ENCODE data around the gene RSPH10B.
"Not testable (repeated sequence)": the region's sequence is repeated elsewhere in the genome, so short reads cannot be mapped to it uniquely, and the experiment has no call there.

The RSPH10B gene
- total RNA-seq = 0 to 0.14 reads per million in 2 donors

DNA sequence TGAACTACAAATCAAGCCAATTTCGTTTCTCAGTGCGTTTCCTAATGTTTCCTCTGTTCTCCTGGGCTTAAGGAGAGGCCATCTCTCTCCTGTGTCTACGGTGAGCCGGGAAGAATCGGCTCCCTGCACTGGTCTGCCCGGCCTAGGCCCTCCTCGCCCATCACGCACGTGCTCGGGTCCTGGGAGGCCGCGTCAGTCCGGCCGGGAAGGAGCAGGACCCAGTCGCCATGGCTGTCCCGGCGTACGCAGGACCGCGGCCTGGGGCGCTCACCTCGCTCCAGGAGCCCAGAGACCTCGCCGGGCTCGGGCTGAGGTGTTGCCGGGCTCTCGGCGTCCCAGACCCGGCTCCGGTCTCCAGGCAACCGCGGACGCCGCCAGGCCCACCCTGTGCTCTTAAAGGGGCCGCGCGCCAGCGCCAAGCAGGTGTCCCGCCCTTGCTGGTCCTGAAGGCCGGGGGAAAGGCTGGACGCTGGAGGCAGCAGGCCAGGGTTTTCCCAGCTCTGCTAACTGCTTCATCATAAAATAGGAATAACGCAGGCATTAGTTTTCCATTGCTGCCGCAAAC lies at the start of gene RSPH10B:
Gene RSPH10B, minus strand, starts transcription at position 343 of the 565 bp plus-strand sequence. CDS start 3,573 bp downstream, outside the sequence.
- not testable (repeated sequence) for DNase-seq

DNA sequence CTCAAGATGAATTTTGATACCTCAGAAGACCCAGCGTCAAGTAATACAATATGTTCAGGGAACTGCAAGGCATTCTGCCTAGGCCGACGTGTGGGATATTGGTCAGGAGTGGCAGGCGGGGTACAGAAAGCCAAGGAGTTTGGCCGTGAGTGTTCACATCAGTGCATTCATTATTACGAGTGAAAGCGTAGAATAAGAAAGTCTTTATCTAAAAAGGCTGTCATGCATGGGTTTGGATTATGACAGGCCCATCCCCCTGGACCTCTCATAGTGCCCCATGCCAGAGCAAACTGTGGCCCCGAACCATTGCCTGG lies 46.1 kb upstream of the RSPH10B start:
- no peak for DNase-seq

DNA sequence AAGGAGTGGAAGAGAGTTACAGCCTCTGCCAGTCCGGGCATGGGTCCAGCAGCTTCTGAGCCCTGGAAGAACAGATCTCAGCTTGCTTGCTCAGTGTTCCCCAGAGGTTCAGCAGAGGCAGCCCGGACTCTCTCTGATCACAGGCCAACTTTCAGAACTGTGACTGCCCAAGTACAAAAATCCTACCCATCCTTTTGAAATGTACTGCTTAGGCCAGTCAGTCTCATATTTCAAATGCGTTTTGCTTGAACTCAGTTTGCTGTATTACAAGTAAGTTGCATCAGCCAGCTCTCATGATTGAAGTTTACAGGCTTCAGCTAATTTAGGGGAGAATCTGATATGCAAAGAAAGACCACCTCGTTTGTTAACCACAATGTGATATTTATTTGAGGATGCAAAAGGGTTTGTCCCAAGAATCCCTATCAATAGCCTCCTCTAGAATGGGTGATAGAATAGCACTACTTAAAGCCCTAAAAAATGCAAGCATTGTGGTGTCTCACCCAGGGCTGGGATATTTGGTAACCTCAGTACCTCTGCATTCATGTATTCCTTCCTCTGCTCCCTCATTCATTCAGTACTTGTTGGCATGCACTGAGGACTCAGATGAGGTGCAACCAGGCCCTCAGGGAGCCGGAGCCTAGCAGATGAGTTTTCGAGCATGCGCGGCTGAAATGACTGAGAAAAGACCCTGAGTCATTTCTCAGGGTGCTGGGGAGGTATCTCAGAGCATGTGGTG lies 45.6 kb upstream of the RSPH10B start:
- DNase-seq = no peak

DNA sequence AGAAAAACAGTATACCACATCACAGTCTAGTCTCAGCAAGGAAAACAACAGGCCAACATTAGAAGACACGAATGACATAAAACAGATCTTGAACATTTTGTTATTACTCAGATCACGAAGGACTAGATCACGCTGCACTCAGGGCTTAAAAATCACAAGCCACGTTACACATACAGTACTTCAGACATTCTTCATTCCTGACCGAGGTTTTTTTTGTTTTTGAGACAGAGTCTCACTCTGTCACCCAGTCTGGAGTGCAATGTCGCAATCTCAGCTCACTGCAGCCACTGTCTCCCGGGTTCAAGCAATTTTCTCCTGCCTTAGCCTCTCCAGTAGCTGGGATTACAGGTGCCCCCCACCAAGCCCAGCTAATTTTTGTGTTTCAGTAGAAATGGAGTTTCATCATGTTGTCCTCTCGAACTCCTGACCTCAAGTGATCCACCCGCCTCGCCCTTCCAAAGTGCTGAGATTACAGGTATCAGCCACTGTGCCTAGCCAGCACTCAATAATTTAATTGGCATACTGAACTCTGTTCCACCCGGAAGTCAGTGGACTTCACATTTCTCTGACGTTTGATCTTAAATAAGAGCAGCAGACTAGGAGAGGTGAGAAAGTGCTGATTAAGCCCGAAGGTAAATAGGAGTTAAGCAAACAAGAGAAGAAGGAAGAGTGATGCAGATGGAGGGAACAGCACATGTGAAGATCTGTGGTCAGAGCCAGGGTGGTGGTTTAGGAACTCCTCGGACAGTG lies 42.0 kb upstream of the RSPH10B start:
- DNase-seq = no peak

DNA sequence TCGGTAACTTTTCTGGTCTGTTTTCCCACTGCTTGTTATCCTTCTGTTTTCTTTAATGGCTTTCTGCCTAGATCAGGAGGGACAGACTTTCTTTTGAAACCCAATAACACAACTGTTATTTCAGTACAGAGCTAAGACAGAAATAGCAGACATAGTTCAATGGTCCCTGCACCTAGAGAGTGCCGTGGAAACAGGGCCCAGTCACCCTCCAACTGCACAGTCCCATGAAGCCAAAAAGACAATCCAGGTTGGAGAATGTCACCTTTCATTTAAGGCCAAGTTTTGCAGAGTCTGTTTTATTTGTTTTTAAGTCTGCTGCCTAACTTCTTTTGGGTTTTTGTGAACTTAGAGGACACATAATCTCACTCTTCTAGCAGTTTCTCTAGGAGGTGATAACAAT lies 41.1 kb upstream of the RSPH10B start:
- DNase-seq = no peak

DNA sequence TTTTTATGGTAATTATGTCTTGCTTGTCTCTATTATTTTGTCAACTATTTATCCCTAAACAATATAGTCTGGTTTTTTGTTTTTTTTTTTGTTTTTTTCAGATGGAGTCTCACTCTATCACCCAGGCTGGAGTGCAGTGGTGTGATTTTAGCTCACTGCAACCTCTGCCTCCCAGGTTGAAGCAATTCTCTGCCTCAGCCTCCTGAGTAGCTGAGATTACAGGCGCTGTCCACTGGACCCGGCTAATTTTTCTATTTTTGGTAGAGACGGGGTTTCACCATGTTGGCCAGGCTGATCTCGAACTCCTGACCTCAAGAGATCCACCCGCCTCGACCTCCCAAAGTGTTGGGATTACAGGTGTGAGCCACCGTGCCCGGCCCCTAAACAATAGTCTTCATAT lies 39.9 kb upstream of the RSPH10B start:
- not testable (repeated sequence) for DNase-seq

DNA sequence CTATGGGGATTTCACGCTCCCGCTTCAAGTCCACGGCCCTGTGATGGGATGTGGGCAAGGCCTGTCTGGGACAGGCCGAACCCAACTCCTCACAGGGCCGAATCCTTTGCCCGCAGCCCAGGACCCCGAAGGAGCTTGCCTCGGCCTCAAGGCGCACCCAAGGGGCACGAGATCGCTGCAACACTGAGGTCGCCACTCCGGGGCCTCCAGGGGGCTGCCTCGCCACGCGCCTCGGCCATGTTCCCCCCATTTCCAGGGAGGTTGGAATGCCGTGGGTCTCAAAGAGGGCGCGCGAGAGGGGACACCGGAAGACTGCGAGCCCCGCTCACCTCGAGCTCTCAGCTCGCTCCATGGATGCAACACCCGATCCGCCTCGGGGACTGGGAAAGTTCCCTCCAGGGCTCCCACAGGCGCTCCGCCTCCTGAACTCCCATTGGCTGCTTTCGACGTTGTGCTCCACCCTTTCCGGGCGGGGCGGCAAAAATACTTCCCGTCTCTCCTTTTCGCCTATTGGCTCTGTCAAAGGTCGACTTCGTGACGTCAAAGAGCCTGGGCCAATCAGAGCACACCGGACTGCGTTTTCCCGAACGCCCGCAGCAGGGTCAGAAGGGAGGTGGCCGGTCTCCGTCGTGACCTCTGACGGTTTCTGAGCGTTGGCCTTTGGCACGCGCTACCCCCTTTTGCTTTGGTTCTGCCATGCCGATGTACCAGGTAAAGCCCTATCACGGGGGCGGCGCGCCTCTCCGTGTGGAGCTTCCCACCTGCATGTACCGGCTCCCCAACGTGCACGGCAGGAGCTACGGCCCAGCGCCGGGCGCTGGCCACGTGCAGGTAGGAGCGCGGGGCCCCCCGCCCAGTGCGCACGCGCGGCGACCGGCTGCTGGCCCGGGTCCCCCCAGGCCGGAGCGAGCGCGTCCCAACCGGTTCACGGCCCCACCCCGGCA lies 38.5 kb upstream of the RSPH10B start, which contains the start of the genes AIMP2 and PMS2:
Gene AIMP2, plus strand, starts transcription at position 605 of the 944 bp plus-strand sequence. Its CDS starts 92 bp downstream, at position 697.
Gene PMS2, minus strand, starts transcription at position 382 of the 944 bp plus-strand sequence. Its CDS starts 30 bp downstream, at position 352.
- peak; percentile 94 for DNase-seq

DNA sequence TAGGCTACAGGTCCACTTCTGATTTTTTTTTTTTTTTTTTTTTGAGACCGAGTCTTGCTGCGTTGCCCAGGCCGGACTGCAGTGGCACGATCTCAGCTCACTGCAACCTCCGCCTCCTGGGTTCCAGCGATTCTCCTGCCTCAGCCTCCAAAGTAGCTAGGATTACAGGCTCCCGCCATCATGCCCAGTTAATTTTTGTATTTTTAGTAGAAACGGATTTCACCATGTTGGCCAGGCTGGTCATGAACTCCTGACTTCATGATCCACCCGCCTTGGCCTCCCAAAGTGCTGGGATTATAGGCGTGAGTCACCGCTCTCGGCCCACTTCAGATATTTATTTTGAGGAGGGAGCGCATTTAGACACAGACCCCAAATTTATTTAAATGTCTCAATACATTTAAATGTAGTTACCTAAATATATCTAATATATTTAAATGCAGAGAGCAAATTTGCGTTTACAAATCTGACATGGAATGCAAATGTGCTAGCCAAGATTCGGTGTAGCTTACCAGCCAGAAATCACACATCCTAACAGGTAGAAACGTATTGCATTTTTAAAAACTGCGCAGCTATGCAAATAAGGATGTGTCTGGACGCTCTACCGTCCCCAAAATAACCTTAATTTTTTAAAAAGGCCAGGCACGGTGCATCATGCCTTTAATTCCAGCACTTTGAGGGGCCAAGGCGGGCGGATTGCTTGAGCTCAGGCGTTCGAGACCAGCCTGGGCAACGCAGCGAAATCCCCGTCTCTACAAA lies 37.5 kb upstream of the RSPH10B start:
- not testable (repeated sequence) for DNase-seq

DNA sequence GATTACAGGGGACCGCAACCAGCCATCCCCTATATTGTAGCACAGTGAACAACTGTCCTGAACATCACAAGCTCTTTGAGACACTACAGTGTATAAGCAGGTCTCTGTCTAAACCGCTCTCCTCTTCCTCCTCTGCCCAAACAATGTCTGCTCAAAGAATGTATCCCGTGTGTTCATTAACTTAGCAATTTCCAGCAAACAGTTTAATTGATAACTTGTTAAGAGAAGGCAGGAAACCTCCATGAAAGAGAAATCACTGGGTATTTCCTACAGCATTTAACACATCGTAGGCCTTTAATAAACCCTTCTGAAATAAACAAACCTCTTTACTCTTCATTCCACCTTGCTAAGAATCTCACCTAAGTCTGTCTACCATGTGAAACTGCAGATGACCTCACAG lies 36.9 kb upstream of the RSPH10B start:
- no peak for DNase-seq

DNA sequence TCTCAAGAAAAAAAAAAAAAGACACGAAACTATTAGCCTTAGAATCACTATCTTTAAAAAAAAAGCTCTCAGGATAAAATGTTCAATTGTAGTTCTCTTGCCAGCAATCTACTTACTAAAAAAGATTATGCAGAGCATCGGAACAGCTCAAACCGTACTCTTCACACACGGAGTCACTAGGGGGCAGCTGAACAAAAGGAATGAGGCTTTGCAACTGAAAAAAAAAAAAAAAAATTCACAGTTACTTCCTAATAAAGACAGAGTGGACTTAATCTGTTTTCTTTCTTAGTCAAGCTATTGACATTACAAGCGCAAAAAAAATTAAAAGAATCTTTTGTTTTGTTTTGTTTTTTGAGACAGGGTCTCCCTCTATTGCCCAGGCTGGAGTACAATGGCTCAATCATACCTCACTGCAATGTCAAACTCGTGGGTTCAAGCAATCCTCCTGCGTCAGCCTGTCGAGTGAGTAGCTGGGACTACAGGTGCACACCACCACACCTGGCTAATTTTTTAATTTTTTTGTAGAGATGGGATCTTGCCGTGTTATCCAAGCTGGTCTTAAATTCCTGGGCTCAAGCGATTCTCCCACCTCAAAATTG lies 26.8 kb upstream of the RSPH10B start:
- peak; percentile 18 for DNase-seq

DNA sequence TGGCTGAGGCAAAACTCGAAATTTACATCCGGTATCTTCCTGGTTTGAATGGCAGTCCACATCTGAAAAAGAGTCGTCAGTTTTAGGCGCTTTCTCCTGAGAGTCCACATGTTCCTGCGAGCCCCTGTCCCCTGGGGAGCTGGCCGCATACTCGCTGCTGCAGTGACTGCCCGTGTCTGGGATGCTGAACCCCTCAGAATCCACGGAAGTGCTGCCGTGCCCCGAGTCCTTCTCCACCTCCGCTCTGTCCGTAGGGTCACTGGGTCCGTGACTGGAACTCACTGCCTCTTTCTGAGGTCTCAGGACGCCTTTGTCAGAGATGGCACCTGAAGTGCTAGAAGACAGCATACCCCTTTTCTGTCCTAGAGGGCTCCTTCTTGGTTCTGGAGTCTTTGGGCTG lies 16.6 kb upstream of the RSPH10B start:
- DNase-seq = not testable (repeated sequence)

DNA sequence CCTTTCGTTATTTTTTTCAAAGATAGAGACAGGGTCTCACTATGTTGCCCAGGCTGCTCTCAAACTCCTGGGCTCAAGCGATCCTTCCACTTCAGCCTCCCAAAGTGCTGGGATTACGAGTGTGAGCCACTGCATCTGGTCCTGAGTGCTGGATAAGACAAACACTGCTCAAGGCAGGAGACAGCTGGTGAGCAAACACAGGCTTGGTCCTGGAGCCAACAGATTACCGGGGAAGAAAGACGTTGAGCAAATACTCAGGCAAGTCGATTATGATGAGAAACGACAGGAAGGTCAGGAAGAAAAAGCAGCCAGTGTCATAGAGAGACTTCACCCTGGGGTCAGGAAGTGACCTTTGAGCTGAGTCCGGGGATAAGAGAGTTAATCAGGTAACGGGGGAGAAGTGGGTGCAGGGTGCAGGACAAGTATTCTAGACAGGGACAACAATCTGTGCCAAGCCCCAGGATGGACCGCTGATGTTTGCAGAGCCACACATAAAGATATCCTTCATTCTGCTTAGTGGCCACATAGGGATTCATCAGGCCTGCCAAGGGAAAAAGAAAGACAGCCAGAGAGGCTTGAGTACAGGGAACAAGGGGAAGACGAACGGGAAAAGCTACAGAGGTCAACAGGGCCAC lies 9.3 kb upstream of the RSPH10B start:
- not testable (repeated sequence) for DNase-seq

DNA sequence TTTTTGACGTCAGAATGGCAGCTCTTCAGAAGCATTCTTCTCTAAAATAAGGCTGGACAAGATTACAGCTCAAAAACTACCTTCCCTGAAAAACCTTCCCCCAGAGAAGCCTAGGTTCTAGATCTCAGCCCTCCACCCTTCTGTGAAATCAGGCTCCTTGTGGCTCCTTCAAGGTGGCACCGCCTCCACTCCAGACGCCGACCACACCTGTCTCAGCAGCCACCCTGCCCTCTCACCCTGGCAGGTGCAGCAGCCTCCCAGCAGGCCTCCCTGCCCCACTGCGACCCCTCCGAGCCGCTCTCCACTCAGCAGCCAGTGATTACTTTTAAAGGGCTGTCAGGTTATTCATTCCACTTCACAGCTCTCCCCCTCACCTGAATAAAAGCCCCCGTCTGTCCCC lies 3.1 kb upstream of the RSPH10B start:
- DNase-seq = not testable (repeated sequence)

DNA sequence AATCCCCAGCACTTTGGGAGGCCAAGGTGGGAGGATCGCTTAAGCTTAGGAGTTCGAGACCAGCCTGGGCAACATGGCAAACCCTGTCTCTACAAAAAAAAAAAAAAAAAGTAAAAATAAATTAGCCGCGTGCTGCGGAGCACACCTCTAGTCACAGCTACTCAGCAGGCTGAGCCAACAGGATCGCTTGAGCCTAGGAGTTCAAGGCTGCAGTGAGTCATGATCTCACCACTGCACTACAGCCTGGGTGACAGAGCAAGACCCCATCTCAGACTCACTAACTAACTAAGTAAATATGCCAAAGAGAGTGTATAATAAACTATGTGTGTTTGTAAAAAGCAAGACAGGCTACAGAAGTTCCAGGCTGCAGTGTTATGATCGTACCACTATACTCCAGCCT lies 6.7 kb downstream of the RSPH10B start:
- not testable (repeated sequence) for DNase-seq

DNA sequence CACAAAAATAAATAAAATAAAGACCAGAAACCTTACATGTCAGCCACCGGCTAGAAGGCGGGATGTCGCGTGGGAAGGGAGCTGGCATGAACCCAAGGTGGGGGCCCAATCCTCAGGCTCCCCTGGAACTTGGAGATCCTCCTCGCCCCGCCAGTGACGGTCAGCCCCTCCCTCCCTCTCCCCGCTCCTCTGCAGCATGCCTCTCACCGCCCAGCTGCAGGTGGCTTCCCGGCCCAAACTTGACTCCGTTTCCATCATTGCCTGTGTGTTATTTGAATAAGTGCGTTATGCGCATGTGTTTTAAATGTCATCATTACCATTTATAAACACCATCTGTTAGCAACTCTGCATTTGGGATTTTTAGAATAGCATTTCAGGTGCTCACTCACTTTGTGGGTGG lies 7.3 kb downstream of the RSPH10B start:
- not testable (repeated sequence) for DNase-seq

DNA sequence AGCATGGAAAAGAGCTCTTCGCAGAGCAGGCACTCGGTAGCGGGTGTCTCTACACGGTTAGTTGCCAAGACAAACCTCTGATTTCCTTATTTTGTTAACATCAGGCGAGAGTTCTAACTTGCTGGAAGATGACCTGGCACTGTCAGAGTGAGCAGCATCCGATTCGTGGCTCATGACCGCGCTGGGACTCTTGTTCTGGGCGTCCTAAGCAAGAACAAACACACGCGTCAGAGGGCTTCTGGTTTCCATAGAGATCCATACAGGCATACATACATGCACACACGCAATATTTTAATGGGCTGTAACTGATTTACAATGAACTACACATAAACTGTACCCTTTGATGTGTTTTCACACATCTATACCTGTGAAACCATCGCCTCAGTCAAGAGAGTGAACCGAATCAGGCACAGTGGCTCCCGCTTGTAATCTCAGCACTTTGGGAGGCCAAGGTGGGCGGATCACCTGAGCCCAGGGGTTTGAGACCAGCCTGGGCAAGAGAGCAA lies 35.5 kb downstream of the RSPH10B start:
- not testable (repeated sequence) for DNase-seq

DNA sequence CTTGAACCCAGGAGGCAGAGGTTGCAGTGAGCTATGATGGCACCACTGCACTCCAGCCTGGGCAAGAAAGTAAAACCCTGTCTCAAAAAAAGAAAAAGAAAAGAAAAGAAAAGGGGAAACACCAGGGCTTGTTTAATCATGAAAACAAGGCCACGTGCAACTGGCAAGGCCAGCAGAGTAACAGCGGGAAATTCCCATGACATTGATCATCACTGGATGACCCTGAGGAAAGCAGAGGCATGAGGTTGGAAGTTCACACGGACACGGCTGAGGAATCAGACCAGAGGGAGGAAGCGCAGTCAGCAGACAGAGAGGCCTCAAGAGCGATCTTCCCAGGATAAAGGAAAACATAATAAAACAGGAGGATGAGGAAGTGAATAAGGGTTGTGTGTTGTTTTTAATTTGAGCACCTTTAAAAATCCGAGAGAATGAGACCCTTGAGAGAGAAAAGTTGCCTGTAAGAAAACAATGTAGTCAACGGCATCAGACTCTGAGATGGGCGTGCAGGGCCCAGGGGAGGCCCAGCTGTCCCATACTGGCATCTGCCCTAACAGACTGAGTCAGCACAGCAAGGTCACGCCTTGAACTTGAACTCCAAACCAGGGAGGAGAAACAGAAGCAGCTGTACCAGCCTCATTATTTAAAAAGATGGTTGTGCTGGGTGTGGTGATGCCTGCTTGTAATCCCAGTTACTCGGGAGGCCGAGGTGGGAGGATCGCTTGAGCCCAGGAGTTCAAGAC lies 38.4 kb downstream of the RSPH10B start:
- DNase-seq = not testable (repeated sequence)

DNA sequence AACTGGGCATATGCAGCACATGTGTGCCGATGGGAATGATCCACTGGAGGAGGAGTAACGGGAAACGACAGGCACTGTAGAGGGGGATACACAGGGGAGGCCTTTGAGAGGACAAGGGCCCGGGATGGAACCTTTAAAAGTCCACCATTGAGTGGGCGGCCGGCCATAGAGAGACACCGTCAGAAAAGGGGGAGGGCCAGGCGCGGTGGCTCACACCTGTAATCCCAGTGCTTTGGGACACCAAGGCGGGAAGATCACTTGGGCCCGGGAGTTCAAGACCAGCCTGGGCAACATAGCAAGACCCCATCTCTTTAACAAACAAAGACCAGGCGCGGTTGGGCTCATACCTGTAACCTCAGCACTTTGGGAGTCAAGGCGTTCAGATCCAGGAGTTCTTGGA lies 39.2 kb downstream of the RSPH10B start:
- DNase-seq = not testable (repeated sequence)

DNA sequence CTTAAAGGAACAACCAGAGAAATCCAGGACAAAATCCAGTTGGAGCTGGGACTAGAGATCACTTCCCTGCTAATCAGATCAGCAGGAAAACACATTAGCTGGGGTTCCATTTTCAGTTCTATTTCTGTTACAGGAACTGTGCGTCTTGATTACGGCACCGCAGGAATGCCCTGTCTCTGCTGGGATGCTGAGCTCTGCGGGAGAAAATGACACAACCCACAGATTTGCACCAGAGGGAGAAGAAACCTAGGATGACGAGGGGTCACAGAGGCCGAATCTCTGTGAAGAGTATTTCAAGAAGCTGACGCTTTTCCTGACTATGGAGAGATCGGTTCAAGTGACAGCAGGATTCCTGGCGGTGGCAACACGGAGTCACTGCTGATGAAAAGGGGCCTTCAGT lies 40.2 kb downstream of the RSPH10B start:
- not testable (repeated sequence) for DNase-seq

Measured in T-helper 9 cell (primary cell).